ENCODE measurements around the gene NYAP2.

NYAP2 gene

GRCh38 chr2:225693259-225693658 lies 293.7 kb downstream of the NYAP2 start:
- no peak overlapping the region for H3K4me3 ChIP-seq (ENCODE audit: low read depth, low read length)
- ChIA-PET POLR2A (no interaction called here), CTCF (no interaction called here)
- no peak for DNase-seq (ENCODE audit: low read depth, low spot score)
- no peak for TF ChIP-seq CTCF (IDR thresholded peaks at IDR 0.05; ENCODE audit: insufficient read depth, low read length, missing control alignments)

- DNase-seq (ENCODE audit: low read depth, low spot score) = no peak
- no peak overlapping the region for H3K4me3 ChIP-seq (ENCODE audit: low read depth, low read length)
- TF ChIP-seq CTCF (IDR thresholded peaks at IDR 0.05; ENCODE audit: insufficient read depth, low read length, missing control alignments) = no peak
- ChIA-PET POLR2A (no interaction called here), CTCF (no interaction called here)
Observed at GRCh38 chr2:225694664-225695063, 295.2 kb downstream of the NYAP2 start.

DNA sequence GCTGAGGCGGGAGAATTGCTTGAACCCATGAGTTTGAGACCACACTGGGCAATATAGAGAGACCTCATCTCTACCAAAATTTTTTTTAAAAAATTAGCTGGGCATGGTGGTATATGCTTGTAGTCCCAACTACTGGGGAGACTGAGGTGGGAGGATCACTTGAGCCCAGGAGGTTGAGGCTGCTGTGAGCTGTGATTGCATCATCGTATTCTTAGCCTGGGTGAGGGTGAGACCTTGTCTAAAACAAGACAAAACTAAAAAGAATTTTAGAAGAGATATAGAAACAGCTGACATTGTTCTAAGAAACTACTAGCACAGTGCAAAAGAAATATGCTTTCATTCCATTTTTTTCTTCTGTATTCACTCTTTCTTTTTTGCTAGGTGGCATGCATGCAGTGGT lies 298.4 kb downstream of the NYAP2 start:
- CTCF ChIA-PET = no interaction called here
- POLR2A ChIA-PET = no interaction called here
- H3K4me3 ChIP-seq (ENCODE audit: low read depth, low read length) = no peak overlapping the region
- no peak for DNase-seq (ENCODE audit: low read depth, low spot score)
- TF ChIP-seq CTCF (IDR thresholded peaks at IDR 0.05; ENCODE audit: insufficient read depth, low read length, missing control alignments) = no peak
